Hepatocyte (in vitro differentiated cells): ENCODE data around the gene PAK5.

Experiments
- CTCF ChIP-seq: fragments of 200-600 bp; sonication (generic); IDR thresholded peaks from 2 replicates; pipeline ENCODE4 v1.5.1; 2016; ENCODE audit warnings: antibody characterized with exemption, mild to moderate bottlenecking; ENCODE audit not compliant: poor library complexity
- EZH2 ChIP-seq: fragments of 200-600 bp; sonication (generic); IDR thresholded peaks from 2 replicates; pipeline ENCODE4 v1.6.1; 2016; ENCODE audit warnings: antibody characterized with exemption, mild to moderate bottlenecking, borderline replicate concordance
- EZH2phosphoT487 ChIP-seq: fragments of 200-600 bp; sonication (generic); IDR thresholded peaks from one replicate; pipeline ENCODE4 v1.6.1; 2018; ENCODE audit warnings: antibody characterized with exemption, mild to moderate bottlenecking, low read depth, moderate library complexity; ENCODE audit not compliant: unreplicated experiment, severe bottlenecking

- TF ChIP-seq CTCF (no peak), EZH2phosphoT487 (no peak), EZH2 (no peak)
Observed at GRCh38 chr20:9613871-9614270, 225.0 kb downstream of the PAK5 start.
